HEK293T (cell line): ENCODE data around the gene SLC6A4.

Source experiments
- CTCF ChIA-PET: fragments of 350-600 bp; formaldehyde crosslinking; extraction: SDS; loops from one replicate; lab custom pipeline; 2021; ENCODE audit warnings: antibody characterized with exemption, inconsistent platforms; lab: Yijun Ruan, JAX
- POLR2A ChIA-PET: fragments of 350-600 bp; formaldehyde crosslinking; extraction: SDS; loops from one replicate; lab custom pipeline; 2020; ENCODE audit warnings: antibody characterized with exemption, inconsistent platforms; lab: Yijun Ruan, JAX
- DNase-seq: peaks from one replicate; pipeline ENCODE4 v3.0.0; 2012; ENCODE audit warnings: mixed read lengths; ENCODE audit errors: extremely low spot score
- ARNT ChIP-seq: fragments of 450-650 bp; IDR thresholded peaks from 2 replicates; pipeline ENCODE4 v1.6.1; 2017; ENCODE audit warnings: mild to moderate bottlenecking
- BHLHE40 ChIP-seq: fragments of 450-650 bp; IDR thresholded peaks from 2 replicates; pipeline ENCODE4 v1.6.1; 2016; ENCODE audit warnings: mild to moderate bottlenecking, moderate library complexity, borderline replicate concordance
- CTBP1 ChIP-seq: fragments of 450-650 bp; IDR thresholded peaks from 2 replicates; pipeline ENCODE4 v1.6.1; 2016; ENCODE audit warnings: borderline replicate concordance
- ELF4 ChIP-seq: fragments of 450-650 bp; IDR thresholded peaks from 2 replicates; pipeline ENCODE4 v1.6.1; 2017; ENCODE audit warnings: antibody characterized with exemption
- FOXA1 ChIP-seq: fragments of 450-650 bp; IDR thresholded peaks from 2 replicates; pipeline ENCODE4 v1.6.1; 2016; ENCODE audit warnings: mild to moderate bottlenecking
- FOXK2 ChIP-seq: fragments of 450-650 bp; IDR thresholded peaks from 2 replicates; pipeline ENCODE4 v1.6.1; 2016; ENCODE audit warnings: mild to moderate bottlenecking
- FOXM1 ChIP-seq: fragments of 450-650 bp; IDR thresholded peaks from 2 replicates; pipeline ENCODE4 v1.6.1; 2017; ENCODE audit warnings: mild to moderate bottlenecking, borderline replicate concordance
- HDGF ChIP-seq: fragments of 450-650 bp; IDR thresholded peaks from 2 replicates; pipeline ENCODE4 v1.6.1; 2017; ENCODE audit warnings: antibody characterized with exemption, borderline replicate concordance
- L3MBTL2 ChIP-seq: fragments of 450-650 bp; conservative IDR thresholded peaks from 2 replicates; pipeline ENCODE4 v1.6.1; 2016; ENCODE audit warnings: mild to moderate bottlenecking
- LEF1 ChIP-seq: fragments of 450-650 bp; IDR thresholded peaks from 2 replicates; pipeline ENCODE4 v1.6.1; 2017; ENCODE audit warnings: mild to moderate bottlenecking, borderline replicate concordance
- NFRKB ChIP-seq: fragments of 450-650 bp; IDR thresholded peaks from 2 replicates; pipeline ENCODE4 v1.6.1; 2016; ENCODE audit warnings: mild to moderate bottlenecking, moderate library complexity
- SP1 ChIP-seq: fragments of 450-650 bp; IDR thresholded peaks from 2 replicates; pipeline ENCODE4 v1.6.1; 2017
- SUZ12 ChIP-seq: fragments of 450-650 bp; IDR thresholded peaks from 2 replicates; pipeline ENCODE4 v1.6.1; 2016; ENCODE audit warnings: mild to moderate bottlenecking
- TARDBP ChIP-seq: fragments of 450-650 bp; IDR thresholded peaks from 2 replicates; pipeline ENCODE4 v1.6.1; 2016
- ZNF384 ChIP-seq: fragments of 450-650 bp; IDR thresholded peaks from 2 replicates; pipeline ENCODE4 v1.6.1; 2016
- TF ChIP-seq, protein P1 (sequence below): fragments of 450-650 bp; IDR thresholded peaks from 2 replicates; pipeline ENCODE4 v1.6.1; 2016

SLC6A4 gene

DNA sequence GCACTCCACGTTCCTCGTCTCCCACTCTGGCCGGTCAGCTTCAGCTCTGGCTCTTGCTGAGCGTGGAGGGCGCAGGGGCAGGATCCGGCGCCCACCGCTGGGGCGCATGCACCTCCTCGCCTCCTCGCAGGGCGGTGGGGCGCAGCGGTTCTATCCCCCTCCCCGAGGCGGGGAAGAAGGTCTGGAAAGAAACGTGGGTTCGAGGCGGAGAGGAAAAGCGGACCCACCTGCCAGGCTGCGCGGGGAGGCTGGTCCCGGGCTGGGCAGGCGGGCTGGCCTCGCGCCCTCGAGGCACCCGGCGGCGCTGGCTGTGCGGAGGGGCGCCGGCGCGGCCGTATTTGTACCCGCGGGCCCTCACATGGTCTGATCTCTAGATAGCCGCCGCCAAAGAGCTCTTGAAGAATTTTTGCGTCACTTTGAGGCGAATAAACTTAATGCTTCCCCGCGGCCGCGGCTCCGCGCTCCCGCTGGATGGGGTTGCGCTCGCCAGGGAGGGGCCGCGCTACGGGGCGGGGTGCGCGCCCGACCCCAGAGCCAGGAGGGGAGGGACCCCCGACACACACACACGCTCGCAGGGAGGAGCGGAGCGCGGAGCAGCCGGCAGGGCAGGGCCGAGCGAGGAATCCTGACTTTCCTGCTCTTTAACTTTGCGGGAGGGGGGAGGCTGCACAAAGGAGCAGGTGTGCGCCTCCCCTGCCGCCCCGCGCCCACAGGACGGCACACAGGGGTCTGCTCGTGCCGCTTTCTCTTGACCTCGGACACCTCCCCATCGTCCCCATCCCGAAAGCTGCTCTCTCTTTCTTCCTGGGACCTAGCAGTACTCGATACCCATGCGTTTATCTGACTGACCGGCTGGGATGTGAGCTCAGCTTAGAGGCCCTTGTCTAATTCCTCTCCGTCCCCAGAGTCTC, at the start of gene SLC6A4:
TSS of gene SLC6A4 (minus strand) at position 312 of the 911 bp plus-strand sequence. CDS start 13,739 bp downstream, outside the sequence.
- CTCF ChIA-PET, result no interaction called here
- no peak for DNase-seq
- POLR2A ChIA-PET, result no interaction called here
- no peak for TF ChIP-seq FOXM1
- TF ChIP-seq, protein P1, sequence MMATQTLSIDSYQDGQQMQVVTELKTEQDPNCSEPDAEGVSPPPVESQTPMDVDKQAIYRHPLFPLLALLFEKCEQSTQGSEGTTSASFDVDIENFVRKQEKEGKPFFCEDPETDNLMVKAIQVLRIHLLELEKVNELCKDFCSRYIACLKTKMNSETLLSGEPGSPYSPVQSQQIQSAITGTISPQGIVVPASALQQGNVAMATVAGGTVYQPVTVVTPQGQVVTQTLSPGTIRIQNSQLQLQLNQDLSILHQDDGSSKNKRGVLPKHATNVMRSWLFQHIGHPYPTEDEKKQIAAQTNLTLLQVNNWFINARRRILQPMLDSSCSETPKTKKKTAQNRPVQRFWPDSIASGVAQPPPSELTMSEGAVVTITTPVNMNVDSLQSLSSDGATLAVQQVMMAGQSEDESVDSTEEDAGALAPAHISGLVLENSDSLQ, result no peak
- TF ChIP-seq ARNT, result no peak
- TF ChIP-seq LEF1, result no peak
- TF ChIP-seq FOXK2, result no peak
- no peak for TF ChIP-seq HDGF
- no peak for TF ChIP-seq CTBP1
- no peak for TF ChIP-seq FOXA1
- no peak for TF ChIP-seq BHLHE40
- TF ChIP-seq ELF4, result no peak
- no peak for TF ChIP-seq L3MBTL2
- no peak for TF ChIP-seq SP1
- no peak for TF ChIP-seq SUZ12

DNA sequence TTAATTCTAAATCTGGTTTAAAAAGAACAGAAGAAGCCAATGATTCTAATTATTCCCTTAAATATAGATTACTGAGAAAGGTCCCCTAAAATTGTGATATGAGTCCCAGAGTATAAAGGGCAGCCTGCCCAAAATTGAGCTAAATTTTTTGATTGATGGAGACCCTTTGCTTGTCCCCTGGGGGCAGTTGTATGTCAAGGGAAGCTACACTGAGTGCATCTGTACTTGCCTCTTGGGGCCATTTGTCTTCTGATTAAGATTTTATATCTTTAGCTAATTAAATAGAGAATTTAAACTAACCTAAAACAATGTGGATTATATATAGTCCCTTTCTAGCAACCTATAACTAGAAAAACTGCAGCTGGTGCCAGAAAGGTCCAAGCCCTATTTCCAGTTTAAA, 43.7 kb upstream of the SLC6A4 start:
- no peak for DNase-seq
- TF ChIP-seq TARDBP, result no peak
- no peak for TF ChIP-seq LEF1
- TF ChIP-seq ELF4, result no peak
- no peak for TF ChIP-seq ARNT
- TF ChIP-seq FOXA1, result no peak
- TF ChIP-seq BHLHE40, result no peak
- no peak for TF ChIP-seq SUZ12
- TF ChIP-seq NFRKB, result no peak
- TF ChIP-seq HDGF, result no peak
- no peak for TF ChIP-seq L3MBTL2
- TF ChIP-seq SP1, result no peak
- no peak for TF ChIP-seq CTBP1
- TF ChIP-seq FOXK2, result no peak
- no peak for TF ChIP-seq ZNF384
- no peak for TF ChIP-seq FOXM1
- TF ChIP-seq, protein P1, result no peak
- POLR2A ChIA-PET, result interaction anchor here (0.9 to 2.4 kb wide), 2 partner anchors 12 to 174 kb away, joined by 3 to 10 read pairs; partner anchors contain the start of gene BLMH
- CTCF ChIA-PET, result interaction anchor here (0.7 to 1.0 kb wide), 2 partner anchors 12 to 184 kb away, joined by 3 read pairs; no protein-coding TSS in a partner anchor

DNA sequence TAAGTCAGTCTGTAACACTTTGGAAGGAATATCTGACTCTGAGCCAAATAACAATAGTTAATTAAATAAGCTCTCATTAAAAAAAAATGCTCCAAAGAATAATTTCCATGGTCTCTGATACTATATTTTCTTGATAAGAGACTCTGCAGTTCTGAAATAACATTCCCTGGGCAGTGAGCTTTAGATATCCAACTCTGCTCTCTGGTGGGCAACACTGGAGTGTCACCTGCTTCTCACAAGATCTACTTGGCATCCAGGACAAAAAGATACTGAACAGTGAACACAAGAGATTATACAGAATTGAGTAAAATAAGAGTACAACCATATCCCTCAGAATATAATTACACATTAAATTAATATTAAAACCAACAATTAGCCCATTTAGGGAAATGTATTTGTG, 42.5 kb upstream of the SLC6A4 start:
- POLR2A ChIA-PET, result no interaction called here
- CTCF ChIA-PET, result interaction anchor here (0.5 to 1.3 kb wide), 6 partner anchors 80 to 541 kb away, joined by 3 to 5 read pairs (median 3); no protein-coding TSS in a partner anchor
- TF ChIP-seq BHLHE40 (no peak), SUZ12 (no peak), L3MBTL2 (no peak), NFRKB (no peak), ELF4 (no peak), SP1 (no peak), CTBP1 (no peak), LEF1 (no peak), FOXK2 (no peak), HDGF (no peak), FOXM1 (no peak), ZNF384 (no peak), ARNT (no peak), TARDBP (no peak), FOXA1 (no peak)
- TF ChIP-seq, protein P1, result no peak
- peak; percentile 13 for DNase-seq

DNA sequence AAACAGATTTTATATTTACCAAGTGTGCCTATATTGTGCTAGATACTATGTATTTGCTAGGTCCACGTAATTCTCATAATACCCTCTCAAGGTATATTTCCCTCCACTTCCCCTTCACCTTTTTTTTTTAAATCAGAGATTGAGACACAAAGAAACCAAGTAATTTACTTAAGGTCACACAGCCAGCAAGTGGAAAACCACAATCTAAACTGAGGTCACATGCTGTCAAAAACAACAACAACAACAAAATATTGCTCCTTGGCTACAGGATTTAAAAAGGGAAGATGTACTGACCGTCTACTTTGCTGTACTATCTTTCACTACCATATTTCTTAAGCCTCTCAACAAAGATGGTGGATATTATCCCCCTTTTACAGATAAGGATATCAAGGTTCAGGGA, 40.4 kb upstream of the SLC6A4 start:
- no peak for TF ChIP-seq ZNF384
- TF ChIP-seq FOXM1, result no peak
- no peak for TF ChIP-seq TARDBP
- DNase-seq, result no peak
- ChIA-PET POLR2A (no interaction called here), CTCF (no interaction called here)

DNA sequence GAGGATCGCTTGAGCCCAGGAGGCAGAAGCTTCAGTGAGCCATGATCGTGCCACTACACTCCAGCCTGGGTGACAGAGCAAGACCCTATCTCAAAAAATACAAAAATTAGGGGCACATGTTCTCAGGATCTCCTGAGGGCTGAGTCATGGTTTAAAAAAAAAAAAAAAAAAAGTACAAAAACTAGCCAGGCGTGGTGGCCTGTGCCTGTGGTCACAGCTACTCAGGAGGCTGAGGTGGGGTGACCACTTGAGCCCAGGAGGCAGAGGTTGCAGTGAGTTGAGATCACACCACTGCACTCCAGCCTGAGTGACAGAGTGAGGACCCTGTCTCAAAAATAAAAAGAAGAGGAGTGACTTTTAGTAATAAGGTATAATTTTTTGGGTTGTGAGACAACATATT, 39.4 kb upstream of the SLC6A4 start:
- no peak for TF ChIP-seq SUZ12
- TF ChIP-seq TARDBP, result no peak
- TF ChIP-seq FOXK2, result no peak
- TF ChIP-seq L3MBTL2, result no peak
- TF ChIP-seq LEF1, result no peak
- TF ChIP-seq CTBP1, result no peak
- TF ChIP-seq FOXA1, result no peak
- TF ChIP-seq, protein P1, result no peak
- no peak for TF ChIP-seq ARNT
- no peak for TF ChIP-seq NFRKB
- TF ChIP-seq ZNF384, result no peak
- TF ChIP-seq SP1, result no peak
- TF ChIP-seq BHLHE40, result no peak
- TF ChIP-seq FOXM1, result no peak
- no peak for TF ChIP-seq ELF4
- ChIA-PET CTCF (no interaction called here), POLR2A (no interaction called here)
- DNase-seq, result no peak
